T follicular helper cell (primary cell): ENCODE measurements around the gene KLHL25.

Experiments
- DNase-seq: peaks from one replicate; pipeline ENCODE4 v3.0.0-alpha.2; 2020; ENCODE audit warnings: low read depth

The KLHL25 gene

DNA sequence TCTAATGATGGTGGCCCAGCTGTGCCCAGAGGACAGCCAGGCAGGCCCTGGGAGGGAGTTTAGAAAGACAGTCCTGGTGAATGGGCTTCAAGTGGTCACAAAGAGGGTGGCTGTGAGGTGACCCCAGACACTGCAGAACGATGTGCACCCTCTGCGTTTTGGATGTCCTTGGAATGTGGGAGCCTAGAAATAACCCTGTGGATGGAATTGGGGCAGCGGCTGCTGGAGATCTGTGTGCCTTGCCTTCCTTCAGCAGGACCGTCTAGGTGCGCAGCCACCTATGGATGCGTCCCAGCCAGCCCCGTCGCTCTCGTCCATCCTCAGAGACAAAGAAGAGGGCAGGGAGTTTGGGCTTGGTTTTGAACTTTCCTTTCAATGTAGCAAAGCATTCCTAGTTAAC is 46.5 kb downstream of the KLHL25 start:
- no peak for DNase-seq

DNA sequence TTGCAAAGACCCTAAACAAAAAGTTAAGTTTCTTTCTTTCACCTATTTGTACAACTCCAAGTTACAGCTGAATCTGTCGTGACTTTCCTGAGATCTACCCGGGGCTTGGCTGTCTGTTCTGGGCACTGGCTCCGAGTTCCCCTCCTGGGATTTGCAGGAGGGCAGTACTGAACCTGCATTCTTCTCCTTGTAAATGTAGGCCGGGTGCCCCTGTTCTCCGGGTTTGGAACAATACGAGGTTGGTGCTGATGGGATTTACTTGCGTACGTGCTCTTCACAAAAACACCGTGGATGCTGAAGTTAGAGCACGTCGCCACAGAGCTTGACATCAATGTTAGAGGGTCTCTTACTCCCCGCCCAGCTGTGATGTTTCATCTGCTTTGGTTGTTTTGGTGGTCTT is 48.1 kb downstream of the KLHL25 start:
- DNase-seq: no peak

GRCh38 chr15:85745525-85746150 is 49.1 kb downstream of the KLHL25 start:
- DNase-seq: no peak

- DNase-seq: no peak
These were observed 49.7 kb downstream of the KLHL25 start for GRCh38 chr15:85745023-85745422.

DNA sequence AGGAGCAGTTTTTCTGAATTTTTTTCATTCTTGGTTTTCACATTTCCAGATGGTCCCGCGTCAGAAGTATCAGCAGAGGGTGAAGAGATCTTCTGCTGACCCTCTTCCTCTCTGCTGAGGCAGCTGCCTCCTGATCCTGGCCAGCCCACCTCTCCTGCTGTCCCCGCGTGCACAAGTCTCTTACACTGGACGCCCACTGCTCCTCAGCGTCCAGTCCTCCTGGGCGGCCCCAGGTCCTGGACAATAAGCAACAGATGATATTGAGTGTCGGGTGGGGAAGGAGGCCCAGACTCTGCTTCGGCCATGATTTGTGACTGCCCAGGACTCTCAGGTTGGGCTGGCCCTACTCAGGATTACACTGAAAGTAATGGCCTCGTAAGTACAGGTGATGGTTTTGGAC is 50.1 kb downstream of the KLHL25 start:
- DNase-seq: no peak

DNA sequence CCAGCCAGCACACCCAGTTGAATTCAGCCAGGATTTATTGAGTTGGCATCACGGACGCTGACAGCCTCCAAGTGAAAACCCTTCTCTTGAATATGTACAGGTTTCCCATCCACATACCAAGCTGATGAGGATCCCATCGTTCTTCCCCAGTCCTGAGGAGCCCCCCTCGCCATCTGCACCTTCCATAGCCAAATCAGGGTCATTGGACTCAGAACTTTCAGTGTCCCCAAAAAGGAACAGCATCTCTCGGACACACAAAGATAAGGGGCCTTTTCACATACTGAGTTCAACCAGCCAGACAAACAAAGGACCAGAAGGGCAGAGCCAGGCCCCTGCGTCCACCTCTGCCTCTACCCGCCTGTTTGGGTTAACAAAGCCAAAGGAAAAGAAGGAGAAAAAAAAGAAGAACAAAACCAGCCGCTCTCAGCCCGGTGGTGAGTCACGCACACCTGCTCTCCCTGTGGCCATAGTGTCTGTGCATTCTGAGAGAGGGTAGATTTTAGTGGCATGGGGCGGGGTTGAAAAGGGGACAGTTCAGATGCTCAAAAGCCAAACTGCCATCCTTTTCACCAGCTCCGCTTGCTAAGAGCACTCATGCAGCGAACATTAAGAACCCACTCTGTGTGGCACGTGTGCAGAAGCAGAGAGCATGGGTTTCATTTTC is 51.2 kb downstream of the KLHL25 start:
- DNase-seq: no peak

GRCh38 chr15:85742186-85742821 is 52.4 kb downstream of the KLHL25 start:
- DNase-seq: no peak

- DNase-seq: no peak
These were observed 53.1 kb downstream of the KLHL25 start for GRCh38 chr15:85741662-85742061.

GRCh38 chr15:85741021-85741421 is 53.7 kb downstream of the KLHL25 start:
- DNase-seq: no peak

GRCh38 chr15:85737061-85737460 is 57.7 kb downstream of the KLHL25 start:
- no peak for DNase-seq

DNA sequence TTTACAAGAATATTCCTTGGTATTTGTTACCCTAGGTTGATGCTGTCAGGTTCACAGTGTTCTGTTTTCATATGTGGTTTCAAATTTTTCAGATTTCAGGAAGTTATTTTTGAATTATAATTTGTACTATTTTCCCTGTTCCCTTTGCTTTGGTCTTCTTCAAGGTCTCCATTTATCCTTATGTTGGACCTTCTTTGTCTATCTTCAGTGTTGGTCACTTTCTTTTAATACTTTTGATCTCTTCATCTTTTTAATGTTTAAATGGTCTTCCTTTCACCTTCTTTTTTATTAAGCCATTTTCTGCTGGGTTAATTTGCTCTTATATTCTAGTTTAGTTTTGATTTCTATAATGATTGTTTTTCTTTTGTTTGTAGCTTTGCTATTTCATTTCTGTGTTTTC is 61.3 kb downstream of the KLHL25 start:
- DNase-seq: no peak

DNA sequence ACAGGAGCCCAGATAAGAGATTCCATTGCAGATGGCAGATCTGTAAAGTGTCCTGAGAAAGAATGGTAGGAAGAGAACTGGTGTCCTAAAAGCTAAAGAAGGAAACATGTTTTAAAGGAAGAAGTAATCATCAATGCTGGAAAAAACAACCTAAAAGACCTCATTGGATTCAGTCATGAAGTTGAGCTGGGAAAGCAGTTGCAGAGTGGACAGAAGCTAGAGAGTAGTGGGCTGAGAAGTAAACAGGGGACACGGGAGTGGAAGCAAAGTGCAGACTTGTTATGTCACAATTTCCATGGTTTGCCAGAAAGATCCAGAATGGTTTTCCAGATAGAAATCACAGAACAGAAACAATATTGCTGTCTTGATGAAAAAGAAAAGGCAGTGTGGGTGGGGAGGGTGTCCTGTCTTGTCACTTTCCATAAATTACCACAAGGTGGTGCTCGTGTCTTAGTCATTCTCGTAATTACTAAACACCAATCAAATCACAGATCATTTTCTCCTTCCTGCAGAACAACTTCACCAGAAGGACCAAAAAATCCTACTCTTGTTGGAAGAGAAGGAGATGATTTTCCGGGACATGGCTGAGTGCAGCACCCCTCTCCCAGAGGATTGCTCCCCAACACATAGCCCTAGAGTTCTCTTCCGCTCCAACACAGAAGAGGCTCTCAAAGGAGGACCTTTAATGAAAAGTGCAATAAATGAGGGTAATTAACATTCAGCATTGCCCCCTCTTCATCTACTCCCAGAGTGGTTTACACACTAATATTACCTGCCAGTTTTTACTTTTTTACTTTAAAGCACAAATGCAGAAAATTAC is 64.5 kb downstream of the KLHL25 start:
- DNase-seq: peak; percentile 18

DNA sequence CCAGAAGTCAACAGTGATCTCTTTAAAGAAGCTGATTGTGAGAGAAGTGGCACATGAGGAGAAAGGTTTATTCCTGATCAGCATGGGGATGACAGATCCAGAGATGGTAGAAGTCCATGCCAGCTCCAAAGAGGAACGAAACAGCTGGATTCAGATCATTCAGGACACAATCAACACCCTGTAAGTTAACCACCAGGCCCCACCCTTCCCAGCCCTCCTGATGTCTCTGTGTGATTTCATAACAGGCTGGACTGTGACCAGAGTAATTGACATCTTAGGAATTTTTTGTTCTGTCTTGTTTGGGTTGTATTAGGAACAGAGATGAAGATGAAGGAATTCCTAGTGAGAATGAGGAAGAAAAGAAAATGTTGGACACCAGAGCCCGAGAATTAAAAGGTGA is 67.7 kb downstream of the KLHL25 start:
- DNase-seq: no peak

DNA sequence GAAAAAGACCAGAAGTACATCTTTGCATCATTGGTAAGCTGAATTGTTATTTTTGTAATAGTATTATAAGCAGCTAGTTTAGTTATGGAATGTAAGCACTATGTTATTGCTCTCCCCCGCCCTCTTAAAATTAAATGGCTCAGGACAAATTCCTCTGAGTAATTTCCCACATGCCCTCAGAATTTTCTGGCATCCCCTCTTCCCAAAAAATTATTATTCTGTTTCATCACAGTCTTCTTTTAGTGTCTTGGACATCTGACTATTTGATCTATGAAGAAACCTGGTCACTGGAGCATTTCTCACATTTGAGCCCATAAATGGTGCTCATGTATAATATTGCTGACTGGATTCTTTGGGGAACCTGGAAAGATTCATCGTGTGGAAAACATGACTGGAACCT is 68.3 kb downstream of the KLHL25 start:
- no peak for DNase-seq

DNA sequence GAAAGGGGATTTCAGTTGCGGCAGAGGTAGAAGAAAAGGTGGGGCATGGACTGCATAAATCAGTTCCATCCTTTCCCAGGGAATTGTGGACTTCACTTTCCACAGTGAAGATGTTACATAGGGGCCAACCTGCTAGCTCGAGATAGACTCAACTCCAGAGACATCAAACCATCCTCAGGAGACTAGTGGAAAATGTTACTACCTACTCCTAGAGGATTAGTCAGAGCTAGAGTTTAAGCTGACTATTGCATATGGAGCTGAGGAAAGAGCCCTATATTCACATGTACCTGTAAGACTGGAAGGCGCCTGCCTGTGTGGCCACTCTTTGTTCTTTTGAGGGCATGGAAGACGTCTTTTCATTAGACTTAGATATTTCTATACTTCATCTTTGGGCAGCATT is 69.2 kb downstream of the KLHL25 start:
- no peak for DNase-seq

DNA sequence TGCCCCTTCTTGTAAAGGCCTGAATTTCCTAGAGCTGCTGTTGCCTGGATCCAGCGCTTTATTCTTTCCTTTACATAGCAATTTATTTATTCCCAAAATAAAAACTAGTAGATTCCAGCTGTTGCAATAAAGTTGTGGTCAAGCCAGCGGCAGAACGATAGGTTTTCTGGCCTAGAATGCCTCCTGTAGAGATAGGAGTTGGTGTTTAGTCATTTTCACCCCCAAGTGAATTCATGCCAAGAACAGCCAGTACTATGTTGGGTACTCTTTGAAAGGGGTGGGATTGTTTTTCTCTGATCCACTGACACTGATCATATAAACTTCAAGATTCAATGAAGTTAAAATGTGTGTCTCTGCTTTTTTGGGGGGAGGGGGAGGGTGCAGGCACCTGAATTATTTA is 69.7 kb downstream of the KLHL25 start:
- DNase-seq: no peak

DNA sequence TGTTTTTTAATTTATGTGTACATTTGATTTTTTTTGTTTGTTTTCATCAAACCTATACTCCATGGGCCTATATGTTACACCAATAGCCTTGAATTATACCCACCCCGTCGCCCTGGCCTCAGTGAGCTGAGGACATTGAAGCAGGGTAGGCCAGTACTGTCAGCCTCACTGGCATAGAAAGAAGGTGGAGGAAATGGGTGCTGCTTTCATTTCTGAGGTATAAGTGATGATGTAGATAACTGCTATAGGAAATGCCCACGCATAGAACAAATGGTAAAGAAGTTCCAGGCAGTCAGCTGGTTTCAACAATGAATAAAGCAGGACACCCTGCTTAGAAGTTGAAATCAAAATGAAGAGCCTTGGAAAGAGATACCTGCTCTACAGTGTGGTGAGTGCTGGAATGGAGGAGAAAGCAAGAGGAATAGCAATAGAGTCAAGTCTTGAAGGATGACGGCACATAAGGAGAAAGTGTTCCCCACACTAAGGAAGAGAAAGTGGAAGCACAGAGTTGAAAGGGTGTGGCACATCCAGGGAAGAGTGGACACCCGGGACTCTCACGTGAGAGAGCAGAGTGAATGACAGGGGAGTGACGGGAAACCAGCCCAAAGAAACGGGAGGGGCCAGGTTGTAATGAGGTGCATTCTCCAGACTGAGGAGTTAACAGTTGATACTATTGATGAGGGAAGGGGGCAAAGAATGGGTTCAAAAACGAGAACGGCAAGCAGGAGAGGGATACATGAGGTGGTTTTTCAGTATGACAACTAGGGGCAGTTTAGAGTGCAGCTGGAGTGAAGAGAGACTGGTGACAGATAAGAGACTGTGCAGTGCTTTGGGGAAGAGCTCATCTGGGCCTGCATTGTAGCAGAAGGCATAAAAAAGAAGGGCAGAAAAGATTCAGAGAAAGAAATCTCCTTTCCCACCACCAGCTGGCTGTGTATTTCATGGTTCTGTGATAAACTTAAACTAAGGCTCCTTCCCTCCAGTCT is 70.5 kb downstream of the KLHL25 start:
- DNase-seq: no peak

- DNase-seq: no peak
These were observed 72.2 kb downstream of the KLHL25 start for GRCh38 chr15:85722374-85723152.

DNA sequence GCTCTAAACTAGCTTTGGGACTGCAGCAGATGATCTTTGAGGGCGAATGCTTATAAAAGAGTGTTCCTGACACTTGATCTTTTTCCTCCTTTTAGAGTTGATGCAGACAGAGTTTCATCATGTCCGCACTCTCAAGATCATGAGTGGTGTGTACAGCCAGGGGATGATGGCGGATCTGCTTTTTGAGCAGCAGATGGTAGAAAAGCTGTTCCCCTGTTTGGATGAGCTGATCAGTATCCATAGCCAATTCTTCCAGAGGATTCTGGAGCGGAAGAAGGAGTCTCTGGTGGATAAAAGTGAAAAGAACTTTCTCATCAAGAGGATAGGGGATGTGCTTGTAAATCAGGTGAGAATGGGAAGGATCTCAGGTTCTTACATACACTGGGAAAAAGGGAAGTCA is 75.7 kb downstream of the KLHL25 start:
- no peak for DNase-seq

DNA sequence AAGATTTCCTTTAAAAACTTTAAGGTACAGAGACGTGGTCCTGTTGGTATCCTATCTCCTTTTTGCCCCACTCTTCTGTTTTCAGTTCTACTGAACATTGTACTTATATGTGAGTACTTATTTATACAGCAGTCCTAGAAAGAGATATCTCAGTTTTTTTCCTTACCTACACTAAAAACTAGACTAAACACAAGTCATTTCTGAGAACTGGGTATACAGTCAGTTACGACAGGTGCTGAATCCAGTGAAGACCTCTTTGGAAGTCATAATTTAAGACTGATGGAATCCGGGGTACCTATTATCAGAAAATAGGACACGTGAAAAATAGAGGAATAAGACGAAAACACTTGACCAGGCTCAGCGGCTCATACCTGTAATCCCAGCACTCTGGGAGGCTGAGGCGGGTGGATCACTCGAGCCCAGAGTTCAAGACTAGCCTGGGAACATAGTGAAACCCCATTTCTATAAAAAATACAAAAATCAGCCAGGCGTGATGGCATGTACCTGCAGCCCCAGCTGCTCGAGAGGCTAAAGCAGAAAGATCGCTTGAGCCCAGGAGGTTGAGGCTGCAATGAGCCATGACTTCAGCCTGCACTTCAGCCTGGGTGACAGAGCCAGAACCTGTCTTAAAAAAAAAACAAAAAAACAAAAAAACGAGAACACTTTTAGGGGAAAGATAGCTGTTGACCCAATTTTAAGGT is 76.3 kb downstream of the KLHL25 start:
- DNase-seq: no peak
